ENCODE results near the gene RASSF7.

GRCh38 chr11:567011-567628 is 6.3 kb downstream of the RASSF7 start:
- no peak for TF ChIP-seq POLR2A (IDR thresholded peaks at IDR 0.05; ENCODE audit: low read depth, low read length)
- TF ChIP-seq TAF1 (IDR thresholded peaks at IDR 0.05; ENCODE audit: borderline replicate concordance, low read depth, low read length), result no peak

All from GM12892 (cell line).